Natural killer cell (primary cell): ENCODE measurements around the gene PAK5. TPM values are rescaled to one million over a fixed set of nuclear protein-coding genes. Genes with fewer than 3 reads are reported as not detected.

Experiments used
- ATAC-seq, 3 donors: fragments of 150-1000 bp in 2 of 3; fragments of 200-7000 bp in 1 of 3; cut with Tn5 transposase; 1 replicate in 1 of 3; 2 replicates in 2 of 3; pipeline ENCODE4 v1.10.0; 2021; ENCODE audit warnings: mild to moderate bottlenecking in 2 of 3, moderate library complexity in 2 of 3
- DNase-seq, 2 donors: peaks; one replicate each; pipeline versions ENCODE4 v3.0.0 to v3.0.0-alpha.2; 2013 to 2021; ENCODE audit warnings: mixed read lengths in 1 of 2
- H3K27ac ChIP-seq: one replicate; pipeline ENCODE4 v1.5.1; 2013; ENCODE audit warnings: mild to moderate bottlenecking, low read length
- H3K27me3 ChIP-seq: one replicate; pipeline ENCODE4 v1.6.1; 2013; ENCODE audit warnings: low read length; ENCODE audit not compliant: control insufficient read depth, insufficient read depth
- H3K36me3 ChIP-seq: one replicate; pipeline ENCODE4 v1.6.1; 2013; ENCODE audit warnings: low read length; ENCODE audit not compliant: control insufficient read depth, insufficient read depth
- H3K4me1 ChIP-seq: one replicate; pipeline ENCODE4 v1.6.1; 2013; ENCODE audit warnings: low read length; ENCODE audit not compliant: control insufficient read depth, insufficient read depth
- H3K4me3 ChIP-seq: one replicate; pipeline ENCODE4 v1.5.1; 2013; ENCODE audit warnings: low read length
- H3K9me3 ChIP-seq: one replicate; pipeline ENCODE4 v1.6.1; 2013; ENCODE audit warnings: low read length; ENCODE audit not compliant: control insufficient read depth, insufficient read depth
- H3K27ac Mint-ChIP-seq, 2 donors: one replicate each; pipeline ENCODE4 v1.8.0; 2022; ENCODE audit warnings: mild to moderate bottlenecking in 2 of 2, mixed read lengths in 2 of 2, moderate library complexity in 1 of 2
- H3K27me3 Mint-ChIP-seq, 2 donors: one replicate each; pipeline ENCODE4 v1.8.0; 2022; ENCODE audit warnings: low read depth in 2 of 2, mixed read lengths in 2 of 2
- H3K36me3 Mint-ChIP-seq: one replicate; pipeline ENCODE4 v1.8.0; 2022; ENCODE audit warnings: mixed read lengths
- H3K4me1 Mint-ChIP-seq, 2 donors: one replicate each; pipeline ENCODE4 v1.8.0; 2022; ENCODE audit warnings: mixed read lengths in 2 of 2
- H3K4me3 Mint-ChIP-seq: one replicate; pipeline ENCODE4 v1.8.0; 2022; ENCODE audit warnings: mild to moderate bottlenecking, moderate library complexity, mixed read lengths
- H3K9me3 Mint-ChIP-seq, 2 donors: one replicate each; pipeline ENCODE4 v1.8.0; 2022; ENCODE audit warnings: mixed read lengths in 2 of 2
- WGBS: methylation state at CpG from one replicate; pipeline ENCODE4 v1.1.7; 2013; ENCODE audit warnings: missing lambda C conversion rate; ENCODE audit not compliant: insufficient coverage; 5-methylcytosine and 5-hydroxymethylcytosine counted together
- intact Hi-C: fragments of 100-400 bp; cut with micrococcal nuclease; formaldehyde crosslinking; loops from one replicate; pipeline ENCODE4 v1.14.2; 2022
- total RNA-seq, 4 donors: library from RNA; stranded (reverse); fragments of 120-200 nt in 1 of 4; gene quantifications; one replicate each; pipeline versions ENCODE4 v1.2.3 to v1.2.4, GENCODE V29; 2013 to 2022
- TF ChIP-seq, protein P1 (sequence below): fragments of 200-600 bp; IDR thresholded peaks from one replicate; pipeline ENCODE4 v1.8.0; 2022; ENCODE audit warnings: antibody characterized with exemption

The PAK5 gene
- total RNA-seq, 3 donors from 2014 or later (not counting 1 experiment from before 2014, with no cell fraction given) = not detected

DNA sequence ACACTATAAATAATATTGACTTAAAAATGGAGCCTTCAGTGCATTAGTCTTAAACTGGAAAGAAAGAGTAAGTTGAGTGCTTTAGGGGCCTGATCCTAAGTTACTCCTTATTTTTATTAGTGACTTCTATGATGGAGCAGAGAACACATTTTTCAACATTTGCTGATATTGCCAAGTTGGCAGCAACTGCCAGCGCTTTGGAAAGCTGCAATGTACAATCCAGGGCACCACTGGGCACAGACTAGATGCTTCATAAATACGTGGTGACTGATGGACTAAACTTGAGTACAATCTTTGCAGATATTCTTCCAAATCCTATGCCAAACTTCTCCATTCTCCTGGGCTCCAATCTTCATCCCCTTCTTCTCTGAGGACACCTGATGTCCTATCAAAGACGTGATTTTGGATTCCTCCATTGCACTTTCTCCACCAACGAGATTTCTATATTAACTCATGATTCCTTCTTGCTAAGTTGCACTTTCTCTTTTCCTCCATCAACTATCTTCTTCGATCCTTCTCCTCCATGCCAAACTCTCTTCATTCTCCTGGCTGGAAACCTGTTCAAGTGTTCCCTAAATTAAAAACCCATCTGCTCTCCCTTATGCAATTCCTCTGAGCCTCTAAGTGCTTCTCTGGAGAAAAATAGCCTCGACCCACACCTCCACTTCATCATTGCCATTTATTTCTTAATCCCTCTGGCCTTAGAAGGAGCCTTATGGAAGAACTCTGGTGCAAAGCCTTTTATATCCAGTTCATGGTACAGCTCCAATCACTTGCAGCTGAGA lies 28.5 kb upstream of the PAK5 start:
- Mint-ChIP-seq H3K4me1 (no peaks in the 10 kb centered on the region), H3K9me3 (peaks cover 10 to 15% of the 10 kb centered on the region in 2 donors), H3K4me3 (no peak overlapping the region), H3K27me3 (no peaks in the 10 kb centered on the region), H3K27ac (no peak overlapping the region), H3K36me3 (no peaks in the 10 kb centered on the region)
- TF ChIP-seq, protein P1, sequence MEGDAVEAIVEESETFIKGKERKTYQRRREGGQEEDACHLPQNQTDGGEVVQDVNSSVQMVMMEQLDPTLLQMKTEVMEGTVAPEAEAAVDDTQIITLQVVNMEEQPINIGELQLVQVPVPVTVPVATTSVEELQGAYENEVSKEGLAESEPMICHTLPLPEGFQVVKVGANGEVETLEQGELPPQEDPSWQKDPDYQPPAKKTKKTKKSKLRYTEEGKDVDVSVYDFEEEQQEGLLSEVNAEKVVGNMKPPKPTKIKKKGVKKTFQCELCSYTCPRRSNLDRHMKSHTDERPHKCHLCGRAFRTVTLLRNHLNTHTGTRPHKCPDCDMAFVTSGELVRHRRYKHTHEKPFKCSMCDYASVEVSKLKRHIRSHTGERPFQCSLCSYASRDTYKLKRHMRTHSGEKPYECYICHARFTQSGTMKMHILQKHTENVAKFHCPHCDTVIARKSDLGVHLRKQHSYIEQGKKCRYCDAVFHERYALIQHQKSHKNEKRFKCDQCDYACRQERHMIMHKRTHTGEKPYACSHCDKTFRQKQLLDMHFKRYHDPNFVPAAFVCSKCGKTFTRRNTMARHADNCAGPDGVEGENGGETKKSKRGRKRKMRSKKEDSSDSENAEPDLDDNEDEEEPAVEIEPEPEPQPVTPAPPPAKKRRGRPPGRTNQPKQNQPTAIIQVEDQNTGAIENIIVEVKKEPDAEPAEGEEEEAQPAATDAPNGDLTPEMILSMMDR = no peak
- ATAC-seq (no peak), DNase-seq (no peak)
- Histone ChIP-seq H3K4me3 (no peak overlapping the region), H3K27me3 (no peaks in the 10 kb centered on the region), H3K36me3 (no peaks in the 10 kb centered on the region), H3K4me1 (no peaks in the 10 kb centered on the region), H3K27ac (no peak overlapping the region), H3K9me3 (no peaks in the 10 kb centered on the region)
- intact Hi-C loops = no loop called here
- 76% methylated on average over 6 of the region's 6 CpGs for WGBS

DNA sequence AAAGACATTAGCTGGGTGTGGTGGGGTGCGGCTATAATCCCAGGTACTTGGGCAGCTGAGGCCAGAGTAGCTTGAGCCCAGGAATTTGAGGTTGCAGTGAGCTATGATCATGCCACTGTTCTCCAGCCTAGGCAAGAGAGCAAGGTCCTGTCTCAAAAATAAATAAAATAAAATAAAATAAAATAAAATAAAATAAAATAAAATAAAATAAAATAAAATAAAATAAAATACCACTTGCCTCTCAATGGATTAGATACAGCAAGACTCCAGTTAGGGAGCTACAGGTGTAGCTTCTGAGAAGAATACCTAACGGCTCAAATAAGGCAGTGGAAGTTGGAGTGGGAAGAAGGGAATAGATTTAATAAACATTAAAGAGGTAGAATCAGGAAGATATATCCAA lies 13.7 kb upstream of the PAK5 start:
- H3K27me3 ChIP-seq = no peaks in the 10 kb centered on the region
- intact Hi-C loops = no loop called here
- Mint-ChIP-seq H3K4me3 (no peak overlapping the region), H3K4me1 (no peaks in the 10 kb centered on the region), H3K27ac (no peak overlapping the region), H3K27me3 (no peaks in the 10 kb centered on the region), H3K36me3 (no peaks in the 10 kb centered on the region), H3K9me3 (peaks cover 4 to 10% of the 10 kb centered on the region in 2 donors)
- H3K9me3 ChIP-seq = no peaks in the 10 kb centered on the region
- no peak overlapping the region for H3K27ac ChIP-seq
- WGBS = 78% methylated on average over 2 of the region's 2 CpGs
- H3K4me1 ChIP-seq = no peaks in the 10 kb centered on the region
- no peak overlapping the region for H3K4me3 ChIP-seq
- H3K36me3 ChIP-seq = no peaks in the 10 kb centered on the region
- DNase-seq (no peak), ATAC-seq (no peak)
- TF ChIP-seq, protein P1 = no peak

DNA sequence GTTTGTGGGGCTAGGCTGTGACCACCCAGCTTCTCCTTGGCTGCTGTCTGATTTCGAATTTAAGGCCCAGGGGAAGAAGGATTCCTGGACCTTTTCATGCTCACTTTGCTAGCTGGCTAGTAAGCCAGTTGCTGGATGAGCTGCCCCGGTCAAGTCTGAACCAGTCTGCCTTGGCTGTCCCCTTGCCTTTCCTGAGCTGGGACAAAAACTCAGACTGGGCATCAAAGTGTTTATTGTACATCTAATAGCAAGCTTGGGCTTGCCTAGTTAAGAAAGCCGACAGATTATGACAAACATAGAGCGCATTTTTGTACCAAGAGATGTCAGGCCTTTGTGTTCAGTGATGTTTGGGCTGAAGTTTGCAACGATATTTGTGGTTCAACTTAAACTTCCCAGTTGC lies 750 bp upstream of the PAK5 start:
- H3K36me3 ChIP-seq = no peaks in the 10 kb centered on the region
- H3K4me3 Mint-ChIP-seq = no peak overlapping the region
- peaks cover 22 to 29% of the 10 kb centered on the region in 2 donors for H3K27me3 Mint-ChIP-seq
- no peak overlapping the region for H3K4me3 ChIP-seq
- ATAC-seq (no peak), DNase-seq (no peak)
- H3K27me3 ChIP-seq = peaks cover 10% of the 10 kb centered on the region
- H3K9me3 ChIP-seq = no peaks in the 10 kb centered on the region
- intact Hi-C loops = no loop called here
- H3K4me1 Mint-ChIP-seq = no peaks in the 10 kb centered on the region
- peaks cover 8% of the 10 kb centered on the region for H3K36me3 Mint-ChIP-seq
- H3K9me3 Mint-ChIP-seq = peaks cover 4 to 7% of the 10 kb centered on the region in 2 donors
- H3K27ac ChIP-seq = no peak overlapping the region
- no peak overlapping the region for H3K27ac Mint-ChIP-seq
- H3K4me1 ChIP-seq = no peaks in the 10 kb centered on the region
- TF ChIP-seq, protein P1 = no peak
- 85% methylated on average over 4 of the region's 5 CpGs for WGBS

DNA sequence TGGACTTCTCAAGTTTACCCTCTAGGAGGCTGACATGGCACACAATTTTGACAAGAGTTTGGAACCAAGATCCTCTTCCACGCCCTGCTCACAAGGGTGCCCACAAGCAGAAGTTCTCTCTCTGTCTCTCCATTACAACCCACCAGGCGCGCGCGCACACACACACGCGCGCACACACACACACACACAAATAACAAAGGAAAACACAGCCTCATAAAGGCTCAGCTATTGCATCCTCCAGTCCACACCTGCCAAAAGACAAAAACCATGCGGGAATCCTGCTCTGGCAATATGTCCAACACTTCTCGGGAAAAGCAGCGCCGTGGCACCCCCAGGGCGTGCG lies 870 bp downstream of the PAK5 start:
- DNase-seq (no peak), ATAC-seq (no peak)
- H3K9me3 ChIP-seq = no peaks in the 10 kb centered on the region
- no peak overlapping the region for H3K27ac ChIP-seq
- no peaks in the 10 kb centered on the region for H3K4me1 ChIP-seq
- TF ChIP-seq, protein P1 = no peak
- H3K4me3 ChIP-seq = no peak overlapping the region
- H3K4me1 Mint-ChIP-seq = no peaks in the 10 kb centered on the region
- H3K36me3 ChIP-seq = no peaks in the 10 kb centered on the region
- H3K9me3 Mint-ChIP-seq = peaks cover 4 to 7% of the 10 kb centered on the region in 2 donors
- H3K27me3 ChIP-seq = peaks cover 10% of the 10 kb centered on the region
- H3K4me3 Mint-ChIP-seq = no peak overlapping the region
- WGBS = 12% methylated on average over 14 of the region's 14 CpGs
- H3K27me3 Mint-ChIP-seq = peaks cover 22 to 29% of the 10 kb centered on the region in 2 donors
- intact Hi-C loops = no loop called here
- H3K27ac Mint-ChIP-seq = no peak overlapping the region
- peaks cover 8% of the 10 kb centered on the region for H3K36me3 Mint-ChIP-seq
